HUES6 (cell line): ENCODE measurements around the gene NLRC5.
"Not testable (repeated sequence)": the region's sequence is repeated elsewhere in the genome, so short reads cannot be mapped to it uniquely, and the experiment has no call there.

ENCODE experiments used
- H3K27ac ChIP-seq: 2 replicates; pipeline ENCODE4 v1.7.0; 2013; ENCODE audit warnings: low read depth, mild to moderate bottlenecking, low read length, inconsistent platforms
- H3K27me3 ChIP-seq: 2 replicates; pipeline ENCODE4 v1.6.1; 2013; ENCODE audit warnings: low read length; ENCODE audit not compliant: control insufficient read depth, insufficient read depth
- H3K36me3 ChIP-seq: 2 replicates; pipeline ENCODE4 v1.6.1; 2013; ENCODE audit warnings: low read length; ENCODE audit not compliant: control insufficient read depth, insufficient read depth
- H3K4me1 ChIP-seq: 2 replicates; pipeline ENCODE4 v1.6.1; 2013; ENCODE audit warnings: low read length; ENCODE audit not compliant: control insufficient read depth, insufficient read depth
- H3K4me3 ChIP-seq: 2 replicates; pipeline ENCODE4 v1.5.1; 2013; ENCODE audit warnings: low read depth, low read length
- H3K9ac ChIP-seq: one replicate; pipeline ENCODE4 v1.6.1; 2013; ENCODE audit warnings: mild to moderate bottlenecking, low read length
- H3K9me3 ChIP-seq: 2 replicates; pipeline ENCODE4 v1.6.1; 2013; ENCODE audit warnings: low read depth, low read length; ENCODE audit not compliant: control insufficient read depth, insufficient read depth

NLRC5 gene

GRCh38 chr16:57004387-57005250 lies 15.3 kb downstream of the NLRC5 start:
- H3K9ac ChIP-seq: no peak overlapping the region
- no peak overlapping the region for H3K27ac ChIP-seq

GRCh38 chr16:57005597-57005996 lies 16.2 kb downstream of the NLRC5 start:
- not testable (repeated sequence) for H3K27ac ChIP-seq

More at GRCh38 chr16:57004387-57005250, 15.3 kb downstream of the NLRC5 start:
- Histone ChIP-seq H3K4me3 (no peak overlapping the region), H3K27me3 (no peaks in the 10 kb centered on the region), H3K4me1 (peaks cover 2% of the 10 kb centered on the region; the same call in 1 of the 2 replicates), H3K9me3 (no peaks in the 10 kb centered on the region), H3K36me3 (no peaks in the 10 kb centered on the region)

GRCh38 chr16:57007050-57007449 lies 17.7 kb downstream of the NLRC5 start:
- Histone ChIP-seq H3K4me1 (no peaks in the 10 kb centered on the region), H3K36me3 (no peaks in the 10 kb centered on the region), H3K27ac (no peak overlapping the region), H3K9ac (no peak overlapping the region), H3K4me3 (no peak overlapping the region), H3K27me3 (no peaks in the 10 kb centered on the region), H3K9me3 (no peaks in the 10 kb centered on the region)

More at GRCh38 chr16:57005597-57005996, 16.2 kb downstream of the NLRC5 start:
- H3K4me1 ChIP-seq, H3K4me3 ChIP-seq, H3K27me3 ChIP-seq, H3K9me3 ChIP-seq, H3K36me3 ChIP-seq, H3K9ac ChIP-seq: not testable (repeated sequence)

GRCh38 chr16:57007530-57007929 lies 18.2 kb downstream of the NLRC5 start:
- H3K27ac ChIP-seq: no peak overlapping the region
- no peaks in the 10 kb centered on the region for H3K4me1 ChIP-seq
- H3K9me3 ChIP-seq: no peaks in the 10 kb centered on the region
- H3K4me3 ChIP-seq: no peak overlapping the region
- no peaks in the 10 kb centered on the region for H3K36me3 ChIP-seq
- H3K9ac ChIP-seq: no peak overlapping the region
- no peaks in the 10 kb centered on the region for H3K27me3 ChIP-seq

- Histone ChIP-seq H3K9ac (no peak overlapping the region), H3K4me3 (no peak overlapping the region), H3K36me3 (no peaks in the 10 kb centered on the region), H3K9me3 (no peaks in the 10 kb centered on the region), H3K27ac (no peak overlapping the region), H3K4me1 (no peaks in the 10 kb centered on the region), H3K27me3 (no peaks in the 10 kb centered on the region)
Measured at GRCh38 chr16:57008440-57008839, 19.1 kb downstream of the NLRC5 start.

GRCh38 chr16:57009643-57010170 lies 20.4 kb downstream of the NLRC5 start:
- no peaks in the 10 kb centered on the region for H3K4me1 ChIP-seq
- H3K36me3 ChIP-seq: no peaks in the 10 kb centered on the region

GRCh38 chr16:57012353-57012752 lies 23.0 kb downstream of the NLRC5 start:
- H3K9me3 ChIP-seq: no peaks in the 10 kb centered on the region
- H3K9ac ChIP-seq: no peak overlapping the region
- no peaks in the 10 kb centered on the region for H3K27me3 ChIP-seq
- no peaks in the 10 kb centered on the region for H3K4me1 ChIP-seq
- no peak overlapping the region for H3K4me3 ChIP-seq
- H3K36me3 ChIP-seq: no peaks in the 10 kb centered on the region
- H3K27ac ChIP-seq: no peak overlapping the region

More at GRCh38 chr16:57009643-57010170, 20.4 kb downstream of the NLRC5 start:
- H3K9me3 ChIP-seq: no peaks in the 10 kb centered on the region
- H3K4me3 ChIP-seq: no peak overlapping the region
- H3K9ac ChIP-seq: no peak overlapping the region
- H3K27ac ChIP-seq: no peak overlapping the region
- no peaks in the 10 kb centered on the region for H3K27me3 ChIP-seq

GRCh38 chr16:57013229-57013628 lies 23.9 kb downstream of the NLRC5 start:
- Histone ChIP-seq H3K4me1 (no peaks in the 10 kb centered on the region), H3K9ac (no peak overlapping the region), H3K27ac (no peak overlapping the region), H3K4me3 (no peak overlapping the region), H3K36me3 (no peaks in the 10 kb centered on the region), H3K9me3 (no peaks in the 10 kb centered on the region), H3K27me3 (no peaks in the 10 kb centered on the region)

- Histone ChIP-seq H3K36me3 (no peaks in the 10 kb centered on the region), H3K9me3 (no peaks in the 10 kb centered on the region), H3K4me1 (no peaks in the 10 kb centered on the region), H3K27ac (no peak overlapping the region), H3K4me3 (no peak overlapping the region), H3K27me3 (no peaks in the 10 kb centered on the region), H3K9ac (no peak overlapping the region)
Measured at GRCh38 chr16:57013902-57014301, 24.5 kb downstream of the NLRC5 start.

- no peak overlapping the region for H3K27ac ChIP-seq
- H3K36me3 ChIP-seq: no peaks in the 10 kb centered on the region
- no peak overlapping the region for H3K4me3 ChIP-seq
- no peaks in the 10 kb centered on the region for H3K27me3 ChIP-seq
- no peaks in the 10 kb centered on the region for H3K4me1 ChIP-seq
- H3K9ac ChIP-seq: no peak overlapping the region
- no peaks in the 10 kb centered on the region for H3K9me3 ChIP-seq
Measured at GRCh38 chr16:57016301-57016700, 26.9 kb downstream of the NLRC5 start.

GRCh38 chr16:57016831-57017230 lies 27.5 kb downstream of the NLRC5 start:
- Histone ChIP-seq H3K27me3 (no peaks in the 10 kb centered on the region), H3K4me3 (no peak overlapping the region), H3K36me3 (no peaks in the 10 kb centered on the region), H3K9ac (no peak overlapping the region), H3K27ac (no peak overlapping the region), H3K4me1 (no peaks in the 10 kb centered on the region), H3K9me3 (no peaks in the 10 kb centered on the region)
